ENCODE results near the gene DCDC2C.

DCDC2C gene

GRCh38 chr2:3753561-3753960 is 50.2 kb downstream of the DCDC2C start:
- Histone ChIP-seq H3K27me3 (ENCODE audit: control insufficient read depth in 5 of 5, insufficient read depth in 4 of 5, low read length in 5 of 5) (peaks cover 0 to 9% (median 9%) of the 10 kb centered on the region in 5 donors), H3K36me3 (ENCODE audit: control insufficient read depth in 5 of 5, insufficient read depth in 5 of 5, low read length in 5 of 5) (no peaks in the 10 kb centered on the region), H3K4me3 (ENCODE audit: low read depth in 1 of 5, low read length in 5 of 5) (no peak overlapping the region), H3K4me1 (ENCODE audit: control insufficient read depth in 5 of 5, insufficient read depth in 5 of 5, low read length in 5 of 5) (no peaks in the 10 kb centered on the region), H3K9me3 (ENCODE audit: control insufficient read depth in 5 of 5, low read length in 5 of 5) (no peaks in the 10 kb centered on the region), H3K27ac (ENCODE audit: low read depth, low read length) (no peak overlapping the region), H3K9ac (ENCODE audit: low read length in 5 of 5) (no peak overlapping the region)

- H3K27ac ChIP-seq (ENCODE audit: low read depth, low read length), result no peak overlapping the region
- no peaks in the 10 kb centered on the region for H3K36me3 ChIP-seq (ENCODE audit: control insufficient read depth in 5 of 5, insufficient read depth in 5 of 5, low read length in 5 of 5)
- H3K9ac ChIP-seq (ENCODE audit: low read length in 5 of 5), result no peak overlapping the region
- H3K4me1 ChIP-seq (ENCODE audit: control insufficient read depth in 5 of 5, insufficient read depth in 5 of 5, low read length in 5 of 5), result no peaks in the 10 kb centered on the region
- no peak overlapping the region for H3K4me3 ChIP-seq (ENCODE audit: low read depth in 1 of 5, low read length in 5 of 5)
- peaks cover 0 to 13% (median 9%) of the 10 kb centered on the region in 5 donors for H3K27me3 ChIP-seq (ENCODE audit: control insufficient read depth in 5 of 5, insufficient read depth in 4 of 5, low read length in 5 of 5)
- H3K9me3 ChIP-seq (ENCODE audit: control insufficient read depth in 5 of 5, low read length in 5 of 5), result no peaks in the 10 kb centered on the region
Measured at GRCh38 chr2:3754280-3754679, 50.9 kb downstream of the DCDC2C start.

GRCh38 chr2:3754795-3755194 is 51.4 kb downstream of the DCDC2C start:
- H3K4me3 ChIP-seq (ENCODE audit: low read depth in 1 of 5, low read length in 5 of 5), result no peak overlapping the region
- H3K4me1 ChIP-seq (ENCODE audit: control insufficient read depth in 5 of 5, insufficient read depth in 5 of 5, low read length in 5 of 5), result no peaks in the 10 kb centered on the region
- H3K27ac ChIP-seq (ENCODE audit: low read depth, low read length), result no peak overlapping the region
- H3K36me3 ChIP-seq (ENCODE audit: control insufficient read depth in 5 of 5, insufficient read depth in 5 of 5, low read length in 5 of 5), result no peaks in the 10 kb centered on the region
- H3K9ac ChIP-seq (ENCODE audit: low read length in 5 of 5), result no peak overlapping the region
- H3K9me3 ChIP-seq (ENCODE audit: control insufficient read depth in 5 of 5, low read length in 5 of 5), result no peaks in the 10 kb centered on the region
- H3K27me3 ChIP-seq (ENCODE audit: control insufficient read depth in 5 of 5, insufficient read depth in 4 of 5, low read length in 5 of 5), result peaks cover 0 to 13% (median 7%) of the 10 kb centered on the region in 5 donors

- H3K27ac ChIP-seq (ENCODE audit: low read depth, low read length), result no peak overlapping the region
- no peak overlapping the region for H3K9ac ChIP-seq (ENCODE audit: low read length in 5 of 5)
- H3K36me3 ChIP-seq (ENCODE audit: control insufficient read depth in 5 of 5, insufficient read depth in 5 of 5, low read length in 5 of 5), result no peaks in the 10 kb centered on the region
- no peaks in the 10 kb centered on the region for H3K4me1 ChIP-seq (ENCODE audit: control insufficient read depth in 5 of 5, insufficient read depth in 5 of 5, low read length in 5 of 5)
- no peaks in the 10 kb centered on the region for H3K9me3 ChIP-seq (ENCODE audit: control insufficient read depth in 5 of 5, low read length in 5 of 5)
- no peak overlapping the region for H3K4me3 ChIP-seq (ENCODE audit: low read depth in 1 of 5, low read length in 5 of 5)
- peaks cover 0 to 13% (median 7%) of the 10 kb centered on the region in 5 donors for H3K27me3 ChIP-seq (ENCODE audit: control insufficient read depth in 5 of 5, insufficient read depth in 4 of 5, low read length in 5 of 5)
Measured at GRCh38 chr2:3755277-3755676, 51.9 kb downstream of the DCDC2C start.

GRCh38 chr2:3756306-3756705 is 52.9 kb downstream of the DCDC2C start:
- no peak overlapping the region for H3K9ac ChIP-seq (ENCODE audit: low read length in 5 of 5)
- H3K4me3 ChIP-seq (ENCODE audit: low read depth in 1 of 5, low read length in 5 of 5), result no peak overlapping the region

GRCh38 chr2:3758906-3759305 is 55.5 kb downstream of the DCDC2C start:
- Histone ChIP-seq H3K9ac (ENCODE audit: low read length in 5 of 5) (no peak overlapping the region), H3K9me3 (ENCODE audit: control insufficient read depth in 5 of 5, low read length in 5 of 5) (peaks cover 0 to 3% (median 0%) of the 10 kb centered on the region in 5 donors), H3K27me3 (ENCODE audit: control insufficient read depth in 5 of 5, insufficient read depth in 4 of 5, low read length in 5 of 5) (peaks cover 0 to 15% (median 5%) of the 10 kb centered on the region in 5 donors), H3K27ac (ENCODE audit: low read depth, low read length) (no peak overlapping the region), H3K4me1 (ENCODE audit: control insufficient read depth in 5 of 5, insufficient read depth in 5 of 5, low read length in 5 of 5) (no peaks in the 10 kb centered on the region), H3K36me3 (ENCODE audit: control insufficient read depth in 5 of 5, insufficient read depth in 5 of 5, low read length in 5 of 5) (no peaks in the 10 kb centered on the region), H3K4me3 (ENCODE audit: low read depth in 1 of 5, low read length in 5 of 5) (no peak overlapping the region)

More at GRCh38 chr2:3756306-3756705, 52.9 kb downstream of the DCDC2C start:
- Histone ChIP-seq H3K9me3 (ENCODE audit: control insufficient read depth in 5 of 5, low read length in 5 of 5) (no peaks in the 10 kb centered on the region), H3K27me3 (ENCODE audit: control insufficient read depth in 5 of 5, insufficient read depth in 4 of 5, low read length in 5 of 5) (peaks cover 0 to 13% (median 7%) of the 10 kb centered on the region in 5 donors), H3K4me1 (ENCODE audit: control insufficient read depth in 5 of 5, insufficient read depth in 5 of 5, low read length in 5 of 5) (no peaks in the 10 kb centered on the region), H3K36me3 (ENCODE audit: control insufficient read depth in 5 of 5, insufficient read depth in 5 of 5, low read length in 5 of 5) (no peaks in the 10 kb centered on the region), H3K27ac (ENCODE audit: low read depth, low read length) (no peak overlapping the region)

- peaks cover 0 to 15% (median 5%) of the 10 kb centered on the region in 5 donors for H3K27me3 ChIP-seq (ENCODE audit: control insufficient read depth in 5 of 5, insufficient read depth in 4 of 5, low read length in 5 of 5)
- no peak overlapping the region for H3K4me3 ChIP-seq (ENCODE audit: low read depth in 1 of 5, low read length in 5 of 5)
- no peak overlapping the region for H3K9ac ChIP-seq (ENCODE audit: low read length in 5 of 5)
- H3K4me1 ChIP-seq (ENCODE audit: control insufficient read depth in 5 of 5, insufficient read depth in 5 of 5, low read length in 5 of 5), result no peaks in the 10 kb centered on the region
- no peaks in the 10 kb centered on the region for H3K36me3 ChIP-seq (ENCODE audit: control insufficient read depth in 5 of 5, insufficient read depth in 5 of 5, low read length in 5 of 5)
- H3K27ac ChIP-seq (ENCODE audit: low read depth, low read length), result no peak overlapping the region
- peaks cover 0 to 3% (median 0%) of the 10 kb centered on the region in 5 donors for H3K9me3 ChIP-seq (ENCODE audit: control insufficient read depth in 5 of 5, low read length in 5 of 5)
Measured at GRCh38 chr2:3759331-3759730, 56.0 kb downstream of the DCDC2C start.

- no peaks in the 10 kb centered on the region for H3K4me1 ChIP-seq (ENCODE audit: control insufficient read depth in 5 of 5, insufficient read depth in 5 of 5, low read length in 5 of 5)
- H3K9ac ChIP-seq (ENCODE audit: low read length in 5 of 5), result no peak overlapping the region
- peaks cover 0 to 15% (median 5%) of the 10 kb centered on the region in 5 donors for H3K27me3 ChIP-seq (ENCODE audit: control insufficient read depth in 5 of 5, insufficient read depth in 4 of 5, low read length in 5 of 5)
- no peak overlapping the region for H3K4me3 ChIP-seq (ENCODE audit: low read depth in 1 of 5, low read length in 5 of 5)
- H3K36me3 ChIP-seq (ENCODE audit: control insufficient read depth in 5 of 5, insufficient read depth in 5 of 5, low read length in 5 of 5), result no peaks in the 10 kb centered on the region
- peaks cover 0 to 3% (median 0%) of the 10 kb centered on the region in 5 donors for H3K9me3 ChIP-seq (ENCODE audit: control insufficient read depth in 5 of 5, low read length in 5 of 5)
- H3K27ac ChIP-seq (ENCODE audit: low read depth, low read length), result no peak overlapping the region
Measured at GRCh38 chr2:3759761-3760160, 56.4 kb downstream of the DCDC2C start.

- peaks cover 0 to 3% (median 0%) of the 10 kb centered on the region in 5 donors for H3K9me3 ChIP-seq (ENCODE audit: control insufficient read depth in 5 of 5, low read length in 5 of 5)
- no peak overlapping the region for H3K27ac ChIP-seq (ENCODE audit: low read depth, low read length)
- peaks cover 0 to 15% (median 9%) of the 10 kb centered on the region in 5 donors for H3K27me3 ChIP-seq (ENCODE audit: control insufficient read depth in 5 of 5, insufficient read depth in 4 of 5, low read length in 5 of 5)
- H3K9ac ChIP-seq (ENCODE audit: low read length in 5 of 5), result no peak overlapping the region
- no peaks in the 10 kb centered on the region for H3K4me1 ChIP-seq (ENCODE audit: control insufficient read depth in 5 of 5, insufficient read depth in 5 of 5, low read length in 5 of 5)
- no peak overlapping the region for H3K4me3 ChIP-seq (ENCODE audit: low read depth in 1 of 5, low read length in 5 of 5)
- no peaks in the 10 kb centered on the region for H3K36me3 ChIP-seq (ENCODE audit: control insufficient read depth in 5 of 5, insufficient read depth in 5 of 5, low read length in 5 of 5)
Measured at GRCh38 chr2:3761272-3761671, 57.9 kb downstream of the DCDC2C start.

GRCh38 chr2:3762771-3763447 is 59.5 kb downstream of the DCDC2C start:
- H3K9me3 ChIP-seq (ENCODE audit: control insufficient read depth in 5 of 5, low read length in 5 of 5), result peaks cover 0 to 3% (median 0%) of the 10 kb centered on the region in 5 donors
- no peaks in the 10 kb centered on the region for H3K4me1 ChIP-seq (ENCODE audit: control insufficient read depth in 5 of 5, insufficient read depth in 5 of 5, low read length in 5 of 5)
- H3K9ac ChIP-seq (ENCODE audit: low read length in 5 of 5), result no peak overlapping the region
- no peak overlapping the region for H3K27ac ChIP-seq (ENCODE audit: low read depth, low read length)
- no peaks in the 10 kb centered on the region for H3K36me3 ChIP-seq (ENCODE audit: control insufficient read depth in 5 of 5, insufficient read depth in 5 of 5, low read length in 5 of 5)
- no peak overlapping the region for H3K4me3 ChIP-seq (ENCODE audit: low read depth in 1 of 5, low read length in 5 of 5)
- H3K27me3 ChIP-seq (ENCODE audit: control insufficient read depth in 5 of 5, insufficient read depth in 4 of 5, low read length in 5 of 5), result peaks cover 0 to 14% (median 6%) of the 10 kb centered on the region in 5 donors

Data from subcutaneous abdominal adipose tissue (tissue), 5 donors.